Stimulated activated CD4-positive, alpha-beta T cell treated with anti-CD3 and anti-CD28 coated beads, Interleukin-1b, Interleukin-23, amount 100 ng/mL, for 48 hours (primary cell): ENCODE results near the gene ITLN1.

ENCODE experiments used
- DNase-seq: peaks from one replicate; pipeline ENCODE4 v3.0.0-alpha.2; 2020

The ITLN1 gene

DNA sequence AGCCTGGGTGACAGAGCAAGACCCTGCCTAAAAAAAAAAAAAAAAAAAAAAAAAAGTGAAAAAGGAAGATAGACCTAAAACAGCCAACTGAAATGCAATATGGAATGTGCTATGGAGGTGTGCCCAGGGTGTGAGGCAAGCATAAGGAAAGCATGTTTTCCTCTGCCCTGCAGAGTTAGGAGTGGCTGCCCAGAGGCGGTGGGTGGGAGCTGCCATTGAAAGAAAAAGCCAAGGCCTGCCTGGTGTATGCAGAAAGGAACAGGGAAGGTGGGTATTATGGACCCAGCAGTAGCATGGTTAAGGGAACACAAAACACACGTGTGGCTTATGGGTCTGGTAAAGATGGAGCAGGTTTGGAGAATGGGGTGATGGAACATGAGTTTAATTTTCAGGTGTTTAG is 31.2 kb downstream of the ITLN1 start:
- no peak for DNase-seq

DNA sequence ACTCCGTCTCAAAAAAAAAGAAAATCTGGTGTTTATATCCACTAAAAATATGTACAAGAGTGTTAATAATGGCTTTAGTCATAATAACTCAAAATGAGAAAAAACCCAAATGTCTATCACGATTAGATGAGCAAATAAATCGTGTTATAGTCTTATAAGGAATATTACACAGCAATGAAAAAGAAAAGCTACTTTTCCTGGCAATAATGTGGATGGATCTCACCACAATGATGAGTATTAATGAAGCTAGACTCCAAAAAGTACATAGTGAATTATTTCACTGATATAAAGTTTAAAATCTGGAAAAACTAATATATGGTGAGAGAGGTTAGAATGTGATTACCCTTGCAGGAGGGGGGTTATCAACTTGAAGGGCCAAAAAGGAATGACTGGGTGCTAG is 32.0 kb downstream of the ITLN1 start:
- DNase-seq, result no peak

DNA sequence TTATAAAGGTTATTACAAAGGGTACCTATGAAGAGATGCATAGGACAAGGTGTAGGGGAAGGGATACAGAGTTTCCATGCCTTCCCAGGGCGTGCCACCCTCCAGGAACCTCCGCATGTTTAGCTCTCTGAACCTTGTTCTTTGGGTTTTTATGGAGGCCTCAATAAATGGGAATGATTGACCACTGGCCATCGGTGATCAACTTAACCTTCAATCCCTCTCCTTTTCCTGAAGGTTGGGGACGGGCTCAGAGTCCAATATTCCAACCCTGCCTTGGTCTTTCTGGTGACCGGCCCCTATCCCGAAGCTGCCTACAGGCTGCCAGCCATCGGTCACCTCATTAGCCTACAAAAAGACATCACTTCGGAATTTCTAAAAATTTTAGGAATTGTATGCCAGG is 34.0 kb downstream of the ITLN1 start:
- DNase-seq, result no peak

DNA sequence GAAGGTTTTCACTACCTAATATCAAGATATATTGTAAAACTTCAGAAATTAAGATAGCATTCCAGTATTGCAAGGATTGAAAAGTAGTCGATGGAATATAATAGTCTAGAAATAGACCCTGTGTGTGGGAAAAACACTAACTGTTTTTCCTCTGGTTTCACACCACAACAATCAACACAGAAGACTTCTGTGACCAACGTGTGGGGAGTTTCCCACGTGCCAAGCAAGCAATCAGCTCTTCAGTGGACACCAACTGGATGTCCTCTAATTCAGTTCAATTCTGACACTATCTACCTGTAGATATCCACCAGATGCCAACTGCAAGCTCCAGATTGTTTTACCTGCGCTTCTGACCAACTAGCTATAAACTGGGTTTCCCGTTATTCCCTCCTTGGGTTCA is 34.4 kb downstream of the ITLN1 start:
- DNase-seq, result no peak

DNA sequence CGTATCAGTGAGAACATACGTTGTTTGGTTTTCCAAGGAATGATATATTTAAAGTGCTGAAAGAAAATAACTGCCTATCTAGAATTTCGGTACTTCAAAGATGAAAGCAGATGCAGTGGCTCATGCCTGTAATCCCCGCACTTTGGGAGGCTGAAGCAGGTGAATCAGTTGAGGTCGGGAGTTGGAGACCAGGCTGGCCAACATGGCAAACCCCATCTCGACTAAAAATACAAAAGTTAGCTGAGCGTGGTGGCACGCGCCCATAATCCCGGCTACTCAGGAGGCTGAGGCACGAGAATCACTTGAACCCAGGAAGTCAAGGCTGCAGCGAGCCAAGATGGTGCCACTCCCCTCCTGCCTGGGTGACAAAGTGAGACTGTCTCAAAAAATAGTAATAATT is 38.7 kb downstream of the ITLN1 start:
- DNase-seq, result no peak

DNA sequence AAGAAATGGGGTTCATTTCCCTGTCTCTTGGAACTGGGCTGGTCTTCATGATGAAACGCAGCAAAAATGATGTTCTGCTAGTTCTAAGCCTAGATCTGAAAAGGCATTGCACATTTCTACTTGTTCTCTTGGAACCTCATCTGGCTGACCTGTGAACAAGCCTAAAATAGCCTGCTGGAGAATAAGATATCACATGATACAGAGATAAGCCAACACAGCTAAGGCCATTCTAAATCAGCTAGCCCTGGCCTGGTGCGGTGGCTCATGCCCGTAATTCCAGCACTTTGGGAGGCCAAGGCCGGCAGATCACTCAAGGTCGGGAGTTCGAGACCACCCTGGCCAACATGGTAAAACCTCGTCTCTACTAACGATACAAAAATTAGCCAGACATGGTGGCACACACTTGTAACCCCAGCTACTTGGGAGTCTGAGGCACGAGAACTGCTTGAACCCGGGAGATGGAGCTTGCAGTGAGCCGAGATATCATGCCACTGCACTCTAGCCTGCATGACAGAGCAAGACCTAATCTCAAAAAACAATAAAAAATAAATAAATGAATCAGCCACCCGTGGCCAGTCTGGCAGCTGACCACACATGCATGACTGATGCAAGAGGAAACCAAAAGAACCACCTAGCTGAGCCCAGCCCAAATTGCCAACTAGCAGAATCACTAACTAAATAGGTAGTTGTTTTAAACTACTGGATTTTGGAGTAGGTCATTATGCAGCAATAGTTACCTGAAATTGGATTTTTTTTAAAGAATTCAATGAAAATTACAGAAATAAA is 40.3 kb downstream of the ITLN1 start:
- DNase-seq, result no peak

DNA sequence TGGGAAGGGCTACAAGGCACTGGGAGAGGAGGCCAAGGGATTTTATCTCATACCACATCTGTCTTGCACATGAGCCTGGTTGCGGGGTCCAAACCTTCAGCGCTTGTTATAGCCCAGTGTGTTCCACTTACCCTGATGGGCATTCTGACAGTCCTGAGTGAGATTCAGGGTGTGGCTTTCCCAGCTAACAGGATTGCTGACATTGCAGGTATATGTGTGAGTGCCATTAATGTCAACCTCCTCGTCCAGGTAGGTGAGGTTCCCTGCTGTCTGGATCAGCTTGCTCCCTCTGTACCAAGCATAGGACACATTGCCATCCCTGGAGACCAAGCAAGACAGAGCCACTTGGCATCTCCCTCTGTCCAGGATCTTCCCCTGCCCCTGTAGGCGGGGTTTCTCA is 43.9 kb downstream of the ITLN1 start:
- no peak for DNase-seq

DNA sequence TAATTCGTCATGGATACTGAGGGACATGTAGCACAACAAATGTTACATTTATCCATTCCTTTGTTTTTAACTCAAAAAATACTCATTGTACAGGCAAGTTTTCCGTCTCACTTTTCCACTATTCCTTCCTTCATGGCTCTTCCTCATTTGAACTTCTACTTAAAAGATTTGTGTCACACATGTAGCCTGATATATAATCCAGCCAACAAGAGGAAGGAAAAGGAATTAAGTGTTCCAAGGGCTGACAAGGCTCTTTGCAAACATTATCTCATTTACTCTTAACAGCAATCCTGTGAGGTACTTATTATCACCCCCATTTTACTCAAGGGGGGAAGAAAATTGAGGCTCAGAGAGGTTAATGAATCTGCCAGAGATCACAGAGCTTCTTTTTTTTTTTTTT is 45.2 kb downstream of the ITLN1 start:
- DNase-seq, result no peak

DNA sequence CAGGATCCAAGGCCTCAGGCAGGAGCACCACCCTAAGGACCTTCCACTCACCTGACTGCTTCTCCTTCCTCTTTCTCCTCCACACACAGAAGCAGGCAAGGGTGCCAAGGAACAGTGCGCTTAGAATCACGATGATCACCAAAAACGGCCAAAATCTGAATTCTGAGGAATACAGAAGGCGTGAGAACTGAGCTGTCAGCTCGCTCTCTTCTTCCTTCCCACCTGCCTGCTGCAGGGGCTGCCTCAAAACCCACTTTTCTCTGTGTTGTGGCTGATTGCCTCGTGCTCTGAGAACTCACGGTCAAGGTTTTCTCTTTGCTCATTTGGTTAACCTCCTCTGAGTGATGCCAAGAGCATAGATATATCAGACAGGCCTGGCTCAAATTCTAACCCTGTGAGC is 46.1 kb downstream of the ITLN1 start:
- no peak for DNase-seq

DNA sequence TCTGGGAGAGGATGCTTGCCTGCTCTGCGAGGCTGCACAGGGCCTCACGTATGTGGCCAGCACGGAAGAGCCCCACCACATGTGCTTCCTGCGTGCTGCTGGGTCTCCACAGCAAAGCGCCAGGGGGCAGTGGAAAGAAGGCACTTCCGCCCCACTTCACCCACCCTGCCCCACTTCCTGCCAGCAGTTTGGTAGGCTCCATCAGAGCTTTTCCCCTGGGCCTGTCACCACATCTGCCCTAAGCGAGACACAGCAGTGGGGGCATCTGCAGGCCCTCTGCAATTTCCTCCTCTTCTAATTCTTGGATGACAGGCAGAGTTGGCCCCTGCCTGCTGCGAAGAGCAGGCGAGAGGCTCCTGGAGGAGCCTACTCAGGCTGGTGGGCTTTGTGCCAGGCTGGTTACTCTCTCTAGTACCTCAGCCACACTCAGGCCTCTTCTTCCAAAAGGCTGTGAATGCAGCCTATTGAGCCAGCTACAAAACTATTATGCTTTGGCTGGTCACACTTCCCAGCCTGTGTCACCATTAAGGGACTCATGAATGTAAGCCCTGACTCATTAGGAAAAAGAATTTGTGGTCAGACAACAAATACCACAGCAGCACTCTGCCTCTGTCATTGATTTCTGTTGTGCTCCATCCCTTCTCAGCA is 47.3 kb downstream of the ITLN1 start:
- DNase-seq, result peak; percentile 78

DNA sequence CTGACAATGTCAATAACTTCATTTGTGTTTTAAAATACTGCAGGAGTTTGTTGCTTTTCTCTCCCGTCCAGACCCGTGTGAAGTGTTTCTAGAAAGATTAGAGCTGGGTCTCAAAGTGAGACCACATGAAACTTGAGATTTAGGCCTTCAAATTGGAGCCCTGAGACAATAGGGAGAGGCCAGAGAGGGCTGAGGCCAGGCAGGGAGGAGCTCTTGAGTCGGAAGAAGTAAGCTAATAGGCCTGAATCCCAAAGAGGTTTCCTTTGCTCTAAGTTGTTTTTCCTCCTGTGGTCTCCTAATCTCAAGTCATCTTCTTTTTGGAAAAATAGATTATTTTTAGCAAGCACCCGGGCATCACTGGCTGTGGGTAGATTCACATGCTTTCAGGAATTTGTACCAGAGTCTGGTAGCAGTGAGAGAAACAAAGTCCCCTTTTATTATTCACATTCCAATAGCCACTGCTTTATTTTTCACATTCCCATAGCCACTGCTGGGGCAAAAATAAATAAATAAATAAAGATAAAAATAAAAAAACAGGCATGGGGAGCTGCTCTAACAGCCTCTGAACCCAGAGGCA is 47.9 kb downstream of the ITLN1 start:
- DNase-seq, result no peak

DNA sequence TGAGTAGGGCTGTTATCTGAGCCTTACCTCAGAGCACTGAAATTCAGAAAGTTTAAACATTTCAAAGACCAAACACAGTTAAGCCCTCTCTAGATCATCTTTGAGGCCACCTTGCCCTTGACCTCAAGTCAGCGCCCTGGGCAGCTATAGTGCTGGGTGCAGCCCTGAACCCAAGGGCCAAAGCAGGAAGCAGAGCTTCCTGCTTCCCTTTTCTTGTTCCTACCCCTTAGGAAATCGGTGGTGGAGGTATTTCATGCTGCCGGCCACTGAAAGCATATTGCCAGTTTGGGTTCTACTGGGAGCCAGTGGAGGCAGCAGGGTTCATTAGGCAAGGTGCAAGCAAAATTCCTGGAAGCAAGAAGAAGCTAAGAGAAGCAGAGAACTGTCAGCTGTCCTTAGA is 48.4 kb downstream of the ITLN1 start:
- no peak for DNase-seq

DNA sequence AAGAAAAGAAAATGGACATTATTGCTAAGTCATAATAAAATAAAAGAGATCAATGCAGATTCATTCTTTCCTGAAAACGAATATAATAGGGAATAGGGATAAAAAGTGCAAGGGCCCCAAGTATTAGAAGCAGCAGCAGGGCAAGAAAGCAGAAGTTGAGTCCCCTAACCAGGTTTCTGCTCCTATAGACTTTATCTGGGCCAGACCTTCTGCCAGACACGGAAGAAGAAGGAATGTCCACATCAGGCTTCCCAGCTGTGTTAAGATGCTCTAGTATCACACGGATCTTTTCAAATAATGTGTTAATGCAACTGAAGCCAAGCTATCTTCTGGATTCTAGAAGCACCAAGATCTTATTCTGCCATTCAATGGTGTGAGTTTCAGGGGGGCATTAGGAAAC is 49.2 kb downstream of the ITLN1 start:
- no peak for DNase-seq

DNA sequence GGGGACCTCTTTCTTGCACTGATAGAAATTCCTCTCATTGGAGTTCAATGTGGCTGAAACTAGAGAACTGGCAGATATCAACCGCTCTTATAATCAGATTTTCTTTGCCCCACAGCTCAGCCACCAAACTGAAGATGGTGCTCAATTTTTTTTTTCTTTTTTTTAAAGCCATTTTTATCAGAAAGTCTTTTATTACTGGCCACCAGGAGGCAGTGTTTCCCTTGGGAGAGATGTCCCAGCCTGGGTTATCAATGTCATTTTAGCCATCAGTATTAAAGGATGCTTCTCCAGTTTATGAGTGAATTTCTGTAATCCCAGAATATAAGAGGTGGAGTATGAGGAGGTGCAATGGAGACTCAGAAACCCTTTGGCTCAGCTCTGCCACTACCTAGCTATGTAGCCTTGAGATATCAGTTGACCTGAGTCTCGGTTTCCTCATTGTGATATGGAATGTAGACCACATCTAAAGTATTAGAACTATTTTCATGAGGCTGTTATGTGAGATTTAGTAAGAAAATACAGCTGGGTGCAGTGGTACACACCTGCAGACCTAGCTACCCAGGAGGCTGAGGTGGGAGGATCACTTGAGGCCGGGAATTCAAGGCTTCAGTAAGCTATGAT is 49.9 kb downstream of the ITLN1 start:
- DNase-seq, result no peak

DNA sequence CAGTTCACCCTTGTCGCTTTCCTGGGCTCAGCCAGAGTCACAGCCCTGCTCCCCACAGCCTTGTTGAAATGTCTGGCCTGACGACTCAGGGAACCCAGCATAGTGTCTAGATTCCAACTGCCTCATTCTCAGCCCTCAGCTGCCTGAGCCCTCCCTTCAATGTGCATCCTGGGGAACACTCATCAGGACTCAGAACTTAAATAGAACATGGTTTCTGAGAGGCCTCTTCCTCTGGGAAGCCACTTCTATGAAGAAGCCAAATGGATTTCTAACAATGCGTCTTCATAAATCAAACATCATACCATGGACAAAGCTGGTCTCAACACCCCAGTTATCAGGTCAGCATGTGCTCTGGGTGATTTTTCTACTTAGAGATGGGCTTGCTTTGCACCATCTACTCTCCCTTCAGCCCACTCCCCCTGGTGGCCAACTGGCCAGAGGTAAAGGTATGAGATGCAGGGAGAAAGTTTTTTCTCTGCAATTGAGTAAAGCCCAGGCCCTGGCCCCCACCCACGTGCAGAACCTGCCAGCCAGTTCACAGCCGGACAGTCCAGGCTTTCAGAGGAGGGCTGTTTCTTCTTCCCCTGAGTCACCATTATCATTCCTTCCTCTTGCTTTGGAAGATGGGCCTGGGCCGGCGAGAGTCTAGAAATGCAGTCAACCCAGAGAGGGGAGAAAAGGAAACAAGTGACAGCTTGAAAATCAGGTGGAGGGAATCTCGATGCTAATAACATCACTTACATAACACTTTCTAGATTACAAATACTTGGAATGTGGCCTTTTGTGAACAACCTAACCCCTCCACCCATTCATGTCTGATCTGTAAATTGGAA is 54.4 kb downstream of the ITLN1 start:
- DNase-seq, result peak; percentile 74

DNA sequence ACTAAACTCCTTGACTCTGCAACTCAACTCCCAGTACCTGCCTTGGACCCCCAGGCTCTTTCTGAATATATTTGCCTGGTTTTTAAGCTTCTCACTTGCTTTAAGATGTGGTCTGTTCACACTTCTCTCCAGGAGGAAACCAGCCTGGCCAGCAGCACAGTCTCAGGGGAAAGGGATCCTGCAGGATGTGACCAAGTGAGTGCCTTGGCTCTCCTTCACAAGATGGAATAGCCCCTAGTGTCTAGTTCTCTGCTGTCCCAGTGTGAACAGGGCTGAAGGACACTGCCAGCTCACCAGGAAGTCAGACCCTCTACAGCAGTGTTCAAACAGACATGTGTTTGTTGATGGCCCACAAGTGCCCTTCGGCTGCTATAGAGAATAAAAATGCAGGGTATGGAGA is 55.2 kb downstream of the ITLN1 start:
- no peak for DNase-seq

DNA sequence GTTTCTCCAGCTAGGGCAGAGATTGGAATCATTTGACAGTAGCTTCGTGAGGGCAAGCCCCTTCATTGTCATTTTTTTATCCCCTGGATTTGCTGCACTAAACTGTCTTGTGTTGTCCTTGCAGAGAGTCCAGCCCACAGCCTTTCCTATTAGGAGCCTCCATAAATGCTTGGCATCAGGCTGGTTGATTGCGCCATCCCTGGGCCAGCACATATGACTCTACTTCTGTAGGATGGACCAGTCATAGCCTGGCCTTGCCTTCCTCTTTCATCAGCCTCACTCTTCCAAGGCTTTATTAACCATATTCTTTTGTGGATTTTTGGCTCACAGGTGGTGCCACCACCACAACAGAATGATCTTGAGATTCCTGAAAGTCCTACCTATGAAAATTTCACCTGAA is 57.6 kb downstream of the ITLN1 start:
- DNase-seq, result no peak

DNA sequence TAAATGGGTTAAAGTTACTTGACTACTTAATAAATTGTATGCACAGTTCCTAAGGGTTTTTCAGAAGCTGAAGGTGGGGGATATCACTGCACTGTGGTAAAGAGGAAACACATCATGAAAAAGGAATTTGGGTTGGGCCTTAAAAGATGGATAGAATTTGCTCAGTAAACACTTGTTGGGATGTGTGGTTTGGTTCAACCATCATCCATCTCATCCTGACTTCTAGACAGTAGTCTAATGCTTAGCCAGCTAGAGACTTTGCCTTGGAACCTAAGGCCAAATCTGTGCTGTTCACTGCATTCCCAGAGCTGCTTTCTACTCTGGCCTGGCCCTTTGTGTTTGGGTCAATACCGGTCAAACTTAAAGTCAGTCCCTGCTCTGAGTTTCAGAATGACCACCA is 58.4 kb downstream of the ITLN1 start:
- no peak for DNase-seq
